H9 (cell line): Measurements from ENCODE around the gene CDYL. TPM values are rescaled to one million over a fixed set of nuclear protein-coding genes. Genes with fewer than 3 reads are reported as not detected.

ENCODE experiments used
- DNase-seq: peaks from one replicate; pipeline ENCODE4 v3.0.0-alpha.2; 2017
- H2AFZ ChIP-seq: one replicate; pipeline ENCODE4 v1.6.1; 2013; ENCODE audit warnings: mild to moderate bottlenecking, low read length, control low read depth, moderate library complexity
- H2AK5ac ChIP-seq: 2 replicates; pipeline ENCODE4 v1.6.1; 2013; ENCODE audit warnings: low read length, control low read depth, mixed read lengths; ENCODE audit not compliant: insufficient read length
- H2BK120ac ChIP-seq: one replicate; pipeline ENCODE4 v1.6.1; 2013; ENCODE audit warnings: low read depth, mild to moderate bottlenecking, low read length, control low read depth, inconsistent platforms; ENCODE audit not compliant: poor library complexity, severe bottlenecking
- H2BK12ac ChIP-seq: 2 replicates; pipeline ENCODE4 v1.6.1; 2013; ENCODE audit warnings: low read length, control low read depth, mixed read lengths, low read depth; ENCODE audit not compliant: insufficient read length
- H2BK15ac ChIP-seq: 2 replicates; pipeline ENCODE4 v1.6.1; 2013; ENCODE audit warnings: low read depth, low read length, control low read depth
- H2BK20ac ChIP-seq: one replicate; pipeline ENCODE4 v1.6.1; 2013; ENCODE audit warnings: low read depth, mild to moderate bottlenecking, low read length, control low read depth, inconsistent platforms; ENCODE audit not compliant: poor library complexity, severe bottlenecking
- H2BK5ac ChIP-seq: 2 replicates; pipeline ENCODE4 v1.6.1; 2013; ENCODE audit warnings: low read length, control low read depth, mixed read lengths; ENCODE audit not compliant: insufficient read length
- H3K14ac ChIP-seq: 2 replicates; pipeline ENCODE4 v1.6.1; 2013; ENCODE audit warnings: low read length, control low read depth; ENCODE audit not compliant: insufficient read depth
- H3K18ac ChIP-seq: 2 replicates; pipeline ENCODE4 v1.6.1; 2013; ENCODE audit warnings: low read depth, mild to moderate bottlenecking, mixed read lengths, low read length, control low read depth; ENCODE audit not compliant: insufficient read length
- H3K23ac ChIP-seq: 2 replicates; pipeline ENCODE4 v1.6.1; 2013; ENCODE audit warnings: low read length, control low read depth, mixed read lengths, low read depth; ENCODE audit not compliant: insufficient read length
- H3K23me2 ChIP-seq: 2 replicates; pipeline ENCODE4 v1.6.1; 2013; ENCODE audit warnings: low read depth, mild to moderate bottlenecking, mixed read lengths, low read length, control low read depth; ENCODE audit not compliant: insufficient read length, poor library complexity, severe bottlenecking
- H3K27ac ChIP-seq: 2 replicates; pipeline ENCODE4 v1.5.1; 2013; ENCODE audit warnings: low read length, control low read depth, mixed read lengths, low read depth; ENCODE audit not compliant: insufficient read length
- H3K27me3 ChIP-seq: 2 replicates; pipeline ENCODE4 v1.6.1; 2013; ENCODE audit warnings: low read length, control low read depth, inconsistent platforms; ENCODE audit not compliant: insufficient read depth
- H3K4ac ChIP-seq: 2 replicates; pipeline ENCODE4 v1.6.1; 2013; ENCODE audit warnings: low read depth, mild to moderate bottlenecking, control low read depth, inconsistent platforms, low read length, moderate library complexity
- H3K4me1 ChIP-seq: 2 replicates; pipeline ENCODE4 v1.6.1; 2013; ENCODE audit warnings: low read length, control low read depth, inconsistent platforms; ENCODE audit not compliant: insufficient read depth
- H3K4me2 ChIP-seq: 2 replicates; pipeline ENCODE4 v1.6.1; 2013; ENCODE audit warnings: low read length, control low read depth, mixed read lengths; ENCODE audit not compliant: insufficient read length, insufficient read depth
- H3K56ac ChIP-seq: 2 replicates; pipeline ENCODE4 v1.6.1; 2013; ENCODE audit warnings: low read depth, mild to moderate bottlenecking, mixed read lengths, low read length, control low read depth; ENCODE audit not compliant: insufficient read length
- H3K79me1 ChIP-seq: 2 replicates; pipeline ENCODE4 v1.6.1; 2013; ENCODE audit warnings: low read depth, mild to moderate bottlenecking, moderate library complexity, low read length, control low read depth, inconsistent platforms; ENCODE audit not compliant: insufficient read depth, poor library complexity, severe bottlenecking
- H3K79me2 ChIP-seq: 2 replicates; pipeline ENCODE4 v1.6.1; 2013; ENCODE audit warnings: low read length, control low read depth, inconsistent platforms; ENCODE audit not compliant: insufficient read depth
- H3K9ac ChIP-seq: 2 replicates; pipeline ENCODE4 v1.6.1; 2013; ENCODE audit warnings: low read length, control low read depth, mixed read lengths; ENCODE audit not compliant: insufficient read length; ENCODE audit errors: extremely low read depth
- H3K9me3 ChIP-seq: one replicate; pipeline ENCODE4 v1.6.1; 2013; ENCODE audit warnings: low read depth, low read length, inconsistent platforms; ENCODE audit not compliant: control insufficient read depth
- H3T11ph ChIP-seq: one replicate; pipeline ENCODE4 v1.6.1; 2013; ENCODE audit warnings: mild to moderate bottlenecking, low read length, control low read depth, inconsistent platforms
- H4K20me1 ChIP-seq: one replicate; pipeline ENCODE4 v1.6.1; 2013; ENCODE audit not compliant: control insufficient read depth, insufficient read length, insufficient read depth
- H4K5ac ChIP-seq: 2 replicates; pipeline ENCODE4 v1.6.1; 2013; ENCODE audit warnings: low read depth, mild to moderate bottlenecking, mixed read lengths, low read length, control low read depth; ENCODE audit not compliant: insufficient read length
- H4K8ac ChIP-seq: replicated peaks from 2 replicates; pipeline ENCODE4 v1.6.1; 2013; ENCODE audit warnings: low read length, control low read depth, mixed read lengths, low read depth; ENCODE audit not compliant: insufficient read length
- H4K91ac ChIP-seq: 2 replicates; pipeline ENCODE4 v1.6.1; 2013; ENCODE audit warnings: low read depth, mild to moderate bottlenecking, moderate library complexity, mixed read lengths, low read length, control low read depth; ENCODE audit not compliant: insufficient read length
- H3K27ac Mint-ChIP-seq, 3 experiments: 2 replicates in 2 of 3; 3 replicates in 1 of 3; pipeline ENCODE4 v1.8.0; 2020 to 2021; ENCODE audit warnings: mixed read lengths in 3 of 3, mild to moderate bottlenecking in 1 of 3, moderate library complexity in 1 of 3
- H3K27me3 Mint-ChIP-seq: 2 replicates; pipeline ENCODE4 v1.8.0; 2021; ENCODE audit warnings: low read depth, mild to moderate bottlenecking, moderate library complexity, mixed read lengths
- H3K36me3 Mint-ChIP-seq, 3 experiments: 2 replicates in 2 of 3; 3 replicates in 1 of 3; pipeline ENCODE4 v1.8.0; 2020 to 2021; ENCODE audit warnings: low read depth in 3 of 3, mixed read lengths in 3 of 3; ENCODE audit not compliant: insufficient read depth in 1 of 3
- H3K4me1 Mint-ChIP-seq, 2 experiments: 2 replicates each; pipeline ENCODE4 v1.8.0; 2020; ENCODE audit warnings: mixed read lengths in 2 of 2
- H3K4me3 Mint-ChIP-seq, 2 experiments: 2 replicates in 1 of 2; 3 replicates in 1 of 2; pipeline ENCODE4 v1.8.0; 2020 to 2021; ENCODE audit warnings: mild to moderate bottlenecking in 2 of 2, mixed read lengths in 2 of 2, moderate library complexity in 1 of 2
- H3K9me3 Mint-ChIP-seq, 2 experiments: 2 replicates in 1 of 2; 3 replicates in 1 of 2; pipeline ENCODE4 v1.8.0; 2020; ENCODE audit warnings: mild to moderate bottlenecking in 2 of 2, mixed read lengths in 2 of 2, moderate library complexity in 1 of 2
- CTCF ChIP-seq: fragments of 200-600 bp; sonication (generic); conservative IDR thresholded peaks from 3 replicates; pipeline ENCODE4 v1.8.0; 2021; ENCODE audit warnings: antibody characterized with exemption, mild to moderate bottlenecking
- WGBS: extraction: QIAGEN DNeasy Blood & Tissue Kit; methylation state at CpG from one replicate; pipeline ENCODE4 v1.1.7; 2013; ENCODE audit warnings: missing lambda C conversion rate, low lambda C conversion rate, mixed read lengths; ENCODE audit not compliant: insufficient read length; ENCODE audit errors: extremely low coverage; 5-methylcytosine and 5-hydroxymethylcytosine counted together
- total RNA-seq: library from RNA; stranded (reverse); gene quantifications from 2 replicates; pipeline ENCODE4 v1.2.1, GENCODE V29; 2021

CDYL gene
- total RNA-seq, 1 experiment from 2014 or later, result 95.0 TPM

- Histone ChIP-seq H2AK5ac (no peak overlapping the region), H4K20me1 (no peaks in the 10 kb centered on the region), H3K27me3 (peaks cover 22% of the 10 kb centered on the region; the same call in 1 of the 2 replicates), H2BK15ac (no peak overlapping the region), H4K5ac (no peak overlapping the region), H2BK5ac (no peak overlapping the region), H2AFZ (no peak overlapping the region), H2BK120ac (no peak overlapping the region), H3K9me3 (no peaks in the 10 kb centered on the region), H3K79me2 (peaks cover 56% of the 10 kb centered on the region; the same call in 1 of the 2 replicates), H3K9ac (no peak overlapping the region), H3K56ac (no peak overlapping the region), H3K79me1 (no peaks in the 10 kb centered on the region), H2BK20ac (no peak overlapping the region), H3K18ac (no peak overlapping the region), H4K91ac (no peak overlapping the region), H3K14ac (no peak overlapping the region), H3K4me2 (no peak overlapping the region), H3K23me2 (peaks cover 3% of the 10 kb centered on the region), H3K4me1 (peaks cover 6% of the 10 kb centered on the region), H3K27ac (no peak overlapping the region), H3K4ac (no peak overlapping the region), H2BK12ac (no peak overlapping the region), H3T11ph (no peak overlapping the region), H3K23ac (no peak overlapping the region), H4K8ac (no peak overlapping the region)
- Mint-ChIP-seq H3K4me1 (peaks cover 48 to 73% of the 10 kb centered on the region in 2 experiments), H3K27me3 (peaks cover 81% of the 10 kb centered on the region), H3K36me3 (peaks cover 13 to 26% (median 21%) of the 10 kb centered on the region in 3 experiments), H3K9me3 (peaks cover 13 to 20% of the 10 kb centered on the region in 2 experiments), H3K4me3 (peak overlapping the region in 1 of 2 experiments; percentile 34; a peak in 1 of 5 replicates), H3K27ac (no peak overlapping the region)
- no peak for TF ChIP-seq CTCF
- no peak for DNase-seq
- no CpG with 5 or more reads among the region's 11 CpGs for WGBS
These were observed 4.2 kb downstream of the CDYL start for GRCh38 chr6:4780360-4780812.
